Stimulated activated CD4-positive, alpha-beta T cell treated with anti-CD3 and anti-CD28 coated beads, Interleukin-4, amount 100 ng/mL, for 48 hours (primary cell): ENCODE results near the gene ATP6V1G2.
"Not testable (repeated sequence)": the region's sequence is repeated elsewhere in the genome, so short reads cannot be mapped to it uniquely, and the experiment has no call there.

Experiments used
- DNase-seq, 2 donors: peaks; one replicate each; pipeline ENCODE4 v3.0.0-alpha.2; 2020; ENCODE audit warnings: low read depth in 2 of 2

ATP6V1G2 gene

DNA sequence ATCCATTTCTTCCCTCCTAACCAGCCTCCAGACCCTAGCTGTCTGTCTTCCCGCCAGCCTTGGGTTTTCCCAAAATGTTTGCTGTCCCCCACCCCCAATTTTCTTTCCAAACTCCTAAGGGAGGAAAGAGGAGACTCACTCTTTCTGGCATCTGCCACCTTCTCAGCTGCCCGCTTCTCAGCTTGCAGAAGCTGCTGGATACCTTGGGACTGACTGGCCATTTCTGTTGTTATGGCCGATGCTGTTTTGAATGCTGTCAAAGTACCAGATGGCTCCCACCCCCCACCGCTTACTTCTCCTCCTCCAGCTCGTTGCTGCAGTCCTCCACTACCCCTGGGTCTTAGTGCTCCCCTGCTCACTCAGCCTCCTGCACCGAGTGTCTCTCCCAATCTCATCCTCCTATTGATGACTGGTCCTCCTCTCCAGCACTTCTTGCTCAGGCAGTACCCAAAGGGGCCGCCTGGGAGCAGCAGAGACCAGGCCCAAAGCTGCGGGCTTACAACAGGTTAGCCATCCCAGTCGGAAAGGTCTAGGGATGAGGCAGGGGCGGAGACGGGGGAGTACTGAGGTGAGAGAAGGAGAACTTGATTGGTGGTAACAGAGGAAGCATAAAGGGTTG, at the start of gene ATP6V1G2:
TSS of gene ATP6V1G2 (minus strand) at position 270 of the 619 bp plus-strand sequence. CDS start at position 221, 49 bp downstream.
- peak; percentile 86 to 87 for DNase-seq

DNA sequence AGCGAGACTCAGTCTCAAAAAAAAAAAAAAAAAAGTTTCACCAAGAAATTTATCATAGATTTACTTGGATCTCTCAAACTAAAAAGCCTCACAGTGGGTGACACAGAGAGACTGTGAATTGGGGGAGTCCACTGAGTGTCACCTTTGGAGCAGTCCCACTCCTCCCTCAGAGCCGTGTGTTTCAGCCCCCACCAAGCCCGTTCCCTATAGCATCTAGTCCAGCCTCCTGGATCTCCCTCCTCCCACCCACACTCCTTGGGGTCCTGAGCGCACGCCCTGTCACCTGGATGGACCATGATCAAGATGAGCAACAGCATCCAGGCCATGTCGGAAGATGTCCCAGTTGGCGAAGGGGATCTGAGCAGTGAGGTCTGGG, 46.0 kb upstream of the ATP6V1G2 start:
- no peak for DNase-seq

DNA sequence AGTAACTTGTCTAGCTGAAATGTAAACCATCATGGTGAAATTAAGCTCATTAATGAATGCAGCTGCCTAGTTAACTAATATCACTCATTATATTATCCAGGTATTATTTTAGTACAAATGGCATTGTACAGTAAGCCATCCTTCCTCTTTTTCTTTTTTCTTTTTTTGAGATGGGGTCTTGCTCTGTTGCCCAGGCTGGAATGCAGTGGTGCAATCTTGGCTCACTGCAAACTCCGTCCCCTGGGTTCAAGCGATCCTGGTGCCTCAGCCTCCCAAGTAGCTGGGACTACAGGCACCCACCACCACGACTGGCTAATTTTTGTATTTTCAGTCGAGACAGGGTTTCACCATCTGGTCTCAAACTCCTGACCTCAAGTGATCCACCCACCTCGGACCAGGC, 44.3 kb upstream of the ATP6V1G2 start:
- not testable (repeated sequence) for DNase-seq

DNA sequence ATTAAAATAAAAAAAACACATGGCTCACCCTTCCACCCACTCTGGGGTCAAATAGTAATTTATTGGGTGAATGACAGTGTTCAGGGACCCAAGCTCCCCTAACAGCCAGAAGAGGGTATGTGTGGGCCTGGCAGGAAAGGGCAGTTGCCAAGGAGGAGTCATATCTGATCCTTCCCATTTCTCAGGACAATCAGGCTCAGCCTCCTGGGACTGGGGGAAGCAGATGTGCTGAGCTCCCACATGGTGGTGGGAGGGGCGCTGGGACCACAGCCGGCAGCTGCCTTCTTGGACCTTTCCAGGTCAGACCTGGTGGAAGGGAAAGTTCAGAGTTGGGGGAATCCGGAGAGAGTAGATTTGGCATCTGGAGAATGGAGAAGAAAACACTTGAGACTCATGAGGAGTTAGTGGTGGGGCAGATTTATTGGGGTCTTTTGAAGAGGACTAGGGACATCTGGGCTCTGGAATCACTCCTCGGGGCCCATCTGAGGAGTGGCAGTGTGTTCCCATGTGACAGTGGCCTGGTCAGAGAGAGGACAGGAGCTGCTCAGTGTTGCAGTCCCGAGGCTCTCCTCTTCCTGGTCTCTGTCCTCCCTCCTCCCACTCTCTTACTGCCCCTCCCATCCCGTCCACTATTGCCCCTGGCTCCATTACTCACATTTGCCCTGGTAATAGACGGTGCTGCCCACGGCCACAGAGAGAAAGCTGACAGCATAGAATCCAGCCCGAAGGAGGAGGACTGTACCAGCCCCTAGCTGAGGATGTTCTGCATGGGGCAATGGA, 42.7 kb upstream of the ATP6V1G2 start:
- no peak for DNase-seq

DNA sequence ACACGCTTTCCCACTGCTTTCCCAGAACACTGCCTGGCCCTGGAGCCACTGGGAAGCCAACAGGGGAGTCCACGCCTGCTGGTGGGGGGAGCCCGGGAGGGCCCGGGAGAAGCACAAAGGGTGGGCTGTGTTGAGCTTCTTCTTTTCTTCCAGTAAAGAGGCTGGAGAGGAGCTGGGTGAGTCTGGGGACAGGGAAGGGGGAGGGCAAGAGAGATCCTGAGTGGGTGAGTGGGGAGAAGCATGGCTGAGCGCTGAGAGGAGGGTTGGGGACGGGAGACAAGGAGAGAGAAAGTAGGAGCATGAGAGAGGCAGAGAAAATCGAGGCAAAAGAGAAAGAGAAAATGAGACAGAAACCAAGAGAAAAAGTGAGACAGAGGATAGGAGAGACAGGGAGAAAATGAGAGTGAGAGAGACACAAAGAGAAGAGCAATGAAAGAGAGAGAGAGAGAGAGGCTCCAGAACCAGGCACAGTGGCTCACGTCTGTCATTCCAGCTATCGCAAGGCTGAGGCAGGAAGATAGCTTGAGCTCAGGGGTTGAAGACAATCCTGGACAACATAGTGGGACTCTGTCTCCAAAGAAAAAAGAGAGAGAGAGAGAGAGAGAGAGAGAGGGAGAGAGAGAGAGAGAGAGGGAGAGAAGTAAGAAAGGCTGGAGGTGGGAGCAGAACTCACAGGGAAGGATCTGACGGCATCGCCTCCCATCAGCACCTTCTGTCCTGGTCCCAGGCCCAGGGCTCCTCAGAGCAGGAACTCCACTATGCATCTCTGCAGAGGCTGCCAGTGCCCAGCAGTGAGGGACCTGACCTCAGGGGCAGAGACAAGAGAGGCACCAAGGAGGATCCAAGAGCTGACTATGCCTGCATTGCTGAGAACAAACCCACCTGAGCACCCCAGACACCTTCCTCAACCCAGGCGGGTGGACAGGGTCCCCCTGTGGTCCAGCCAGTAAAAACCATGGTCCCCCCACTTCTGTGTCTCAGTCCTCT, 41.7 kb upstream of the ATP6V1G2 start:
- no peak for DNase-seq

DNA sequence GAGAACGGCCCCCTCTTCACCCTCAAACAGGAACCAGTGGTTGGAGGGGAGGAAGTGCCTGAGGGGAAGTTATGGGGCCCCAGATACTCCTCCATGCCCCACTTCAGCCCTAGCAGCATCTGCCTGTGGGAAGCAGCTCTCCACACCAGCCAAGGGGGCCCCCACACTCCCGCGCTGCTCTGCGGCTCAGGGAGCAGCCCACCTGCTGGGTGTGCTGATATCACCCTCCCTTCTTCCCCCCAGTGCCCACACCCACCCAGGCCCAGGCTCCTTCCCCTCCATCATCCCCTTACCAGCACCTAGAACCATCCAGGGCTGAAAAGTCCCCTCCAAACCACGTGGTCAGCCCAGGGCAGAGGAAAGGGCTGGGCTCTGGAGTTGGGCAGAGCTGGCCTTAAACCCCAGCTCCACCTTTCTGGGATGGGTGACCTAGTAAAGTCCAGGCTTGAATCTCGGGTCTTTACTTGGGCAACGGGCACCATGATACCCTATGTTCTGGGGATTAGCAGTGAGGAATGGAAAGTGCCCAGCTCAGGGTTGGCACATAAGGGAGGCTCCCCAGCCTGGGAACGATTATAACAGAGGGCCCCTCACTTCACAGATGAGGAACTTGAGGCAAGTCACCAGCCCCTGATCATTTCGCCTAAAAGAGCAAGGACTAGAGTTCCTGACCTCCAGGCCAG, 40.3 kb upstream of the ATP6V1G2 start:
- no peak for DNase-seq

DNA sequence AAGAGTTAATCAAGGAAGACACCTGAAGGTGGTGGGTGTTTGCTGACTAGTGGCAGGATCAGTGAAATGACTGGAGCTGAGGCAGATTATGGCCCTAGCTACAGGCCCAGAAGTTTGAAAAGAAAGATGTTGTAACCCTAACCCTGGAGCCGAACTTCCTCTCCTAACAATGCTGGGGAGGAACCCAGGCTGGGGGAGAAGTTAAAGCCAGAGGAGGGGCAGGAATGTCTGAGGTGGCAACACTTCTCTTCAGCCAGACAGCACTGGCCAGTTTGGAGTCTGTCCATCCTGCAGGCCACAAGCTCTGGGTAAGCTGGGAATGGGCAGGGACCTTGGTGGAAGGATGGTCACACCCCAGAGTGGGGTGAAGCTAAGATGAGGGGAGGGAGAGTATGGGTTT, 39.6 kb upstream of the ATP6V1G2 start, which contains the start of gene LST1:
TSS of gene LST1 (plus strand) at position 270 of the 400 bp plus-strand sequence. CDS start 1,023 bp downstream, outside the sequence.
- DNase-seq: no peak

DNA sequence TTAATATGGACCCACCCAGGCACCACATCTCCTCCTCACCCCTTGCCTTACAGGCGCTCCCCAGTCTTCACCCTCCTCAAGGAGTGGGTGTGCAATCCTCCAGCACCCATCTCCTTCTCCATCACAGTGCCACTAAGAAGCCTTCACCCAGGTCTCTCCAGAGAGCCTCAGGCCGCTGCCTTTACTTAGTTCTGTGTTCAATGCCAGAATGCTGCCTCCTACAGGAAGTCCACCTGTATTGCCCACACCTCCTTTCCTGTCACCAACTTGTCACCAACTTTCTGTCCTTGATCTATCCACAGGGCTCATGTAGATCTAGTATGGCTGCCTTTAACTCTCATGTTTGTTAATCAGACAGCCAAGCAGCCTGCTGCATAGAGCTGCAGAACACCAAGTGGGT, 39.1 kb upstream of the ATP6V1G2 start:
- DNase-seq: no peak

DNA sequence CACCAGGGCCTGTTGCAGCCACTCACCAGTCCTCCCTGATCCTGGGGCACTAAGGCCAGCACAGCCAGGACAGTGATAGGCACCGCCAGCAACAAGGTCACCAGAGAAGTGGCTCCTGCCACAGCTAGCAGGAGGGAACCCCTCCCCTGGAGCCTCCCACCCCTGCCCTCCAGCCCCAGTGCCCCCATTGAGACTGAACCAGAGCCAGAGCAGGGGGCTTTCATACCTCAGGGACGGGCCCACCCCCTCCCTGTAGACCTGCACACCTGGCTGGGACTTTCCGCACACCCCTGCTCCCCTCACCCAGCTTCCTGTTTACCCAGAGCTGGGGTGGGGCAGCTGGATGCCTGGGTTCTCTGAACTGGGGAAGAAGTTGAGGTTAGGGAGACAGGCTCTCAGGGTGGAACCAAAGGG, 35.8 kb upstream of the ATP6V1G2 start, which contains the start of gene LTB:
TSS of gene LTB (minus strand) at position 195 of the 414 bp plus-strand sequence. CDS start at position 188, 7 bp downstream.
- no peak for DNase-seq

DNA sequence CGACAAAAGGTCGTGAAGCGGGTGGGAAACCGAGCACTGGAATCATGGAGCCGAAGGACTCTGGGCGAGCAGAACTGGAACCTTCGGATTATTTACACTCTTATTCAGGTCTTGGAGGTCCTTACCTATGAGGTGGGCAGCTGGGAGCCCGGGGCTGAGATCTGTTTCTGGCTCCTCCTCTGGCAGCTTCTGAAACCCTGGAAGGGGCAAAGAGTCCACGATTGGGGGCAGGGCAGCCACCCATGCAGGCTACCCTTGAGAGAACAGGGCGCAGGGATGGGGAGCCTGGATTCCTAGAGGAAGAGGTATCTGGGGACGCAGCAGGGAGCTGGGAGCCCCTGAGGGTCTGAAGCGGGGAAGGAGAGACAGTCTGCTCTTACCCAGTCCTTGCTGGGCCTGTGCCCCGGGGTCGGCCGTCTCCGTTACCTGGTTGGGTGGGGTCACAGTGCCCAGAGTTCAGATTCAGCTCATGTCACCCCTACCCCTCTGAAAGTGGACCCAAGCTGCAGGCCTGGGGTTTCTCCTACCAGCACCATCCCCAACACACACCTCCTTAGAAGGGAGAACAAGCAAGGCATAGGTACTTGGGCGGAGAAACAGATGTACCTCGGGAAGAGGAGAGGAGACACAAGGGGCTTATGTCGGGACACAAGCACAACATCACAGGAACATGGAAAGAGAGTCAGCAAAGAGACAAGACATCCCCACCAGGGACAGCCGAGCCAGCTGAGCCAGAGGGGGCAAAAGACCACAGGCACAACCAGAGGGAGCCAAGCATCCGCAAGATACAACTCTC, 35.2 kb upstream of the ATP6V1G2 start:
- no peak for DNase-seq

DNA sequence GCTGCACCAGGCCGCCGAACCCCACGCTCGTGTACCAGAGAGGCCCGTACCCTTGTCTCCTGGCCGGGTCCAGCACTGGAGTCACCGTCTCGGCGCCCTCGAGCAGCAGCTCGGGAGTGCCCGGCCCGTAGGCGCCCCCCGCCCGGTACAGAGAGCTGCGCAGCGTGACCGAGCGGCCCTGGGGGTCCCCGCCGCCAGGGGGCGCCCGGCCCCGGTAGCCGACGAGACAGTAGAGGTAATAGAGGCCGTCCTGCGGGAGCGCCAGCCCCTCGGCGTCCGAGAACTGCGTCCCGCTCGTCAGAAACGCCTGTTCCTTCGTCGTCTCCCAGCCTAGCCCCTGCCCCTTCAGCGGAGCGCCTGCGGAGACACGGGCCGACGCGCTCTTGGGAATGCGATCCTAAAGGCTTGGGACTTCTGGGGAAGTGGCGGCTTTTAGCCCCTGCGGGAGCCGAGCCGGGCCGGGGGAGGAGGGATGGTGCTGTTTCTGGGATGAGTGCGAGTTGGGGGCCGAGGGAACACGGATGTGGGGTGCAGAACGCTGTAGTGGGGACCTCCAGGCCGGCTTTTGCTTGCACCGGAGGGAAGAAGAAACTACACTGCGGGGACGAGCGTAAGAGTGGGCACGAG, 34.5 kb upstream of the ATP6V1G2 start:
- peak; percentile 85 to 87 for DNase-seq

DNA sequence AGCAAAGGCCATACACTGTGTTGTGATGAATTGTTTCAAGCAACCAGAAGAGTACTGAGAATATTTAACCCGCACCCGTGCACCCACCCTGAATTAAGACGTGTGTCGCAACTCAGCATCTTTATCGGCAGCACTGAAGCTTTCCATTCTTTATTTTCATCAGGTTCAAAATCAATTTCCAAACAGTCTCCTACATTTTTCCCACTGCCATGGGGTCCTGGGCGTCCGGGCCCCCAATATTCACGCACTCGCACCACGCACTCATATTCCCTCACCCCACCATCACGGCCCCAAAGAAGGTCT, 34.0 kb upstream of the ATP6V1G2 start:
- no peak for DNase-seq

DNA sequence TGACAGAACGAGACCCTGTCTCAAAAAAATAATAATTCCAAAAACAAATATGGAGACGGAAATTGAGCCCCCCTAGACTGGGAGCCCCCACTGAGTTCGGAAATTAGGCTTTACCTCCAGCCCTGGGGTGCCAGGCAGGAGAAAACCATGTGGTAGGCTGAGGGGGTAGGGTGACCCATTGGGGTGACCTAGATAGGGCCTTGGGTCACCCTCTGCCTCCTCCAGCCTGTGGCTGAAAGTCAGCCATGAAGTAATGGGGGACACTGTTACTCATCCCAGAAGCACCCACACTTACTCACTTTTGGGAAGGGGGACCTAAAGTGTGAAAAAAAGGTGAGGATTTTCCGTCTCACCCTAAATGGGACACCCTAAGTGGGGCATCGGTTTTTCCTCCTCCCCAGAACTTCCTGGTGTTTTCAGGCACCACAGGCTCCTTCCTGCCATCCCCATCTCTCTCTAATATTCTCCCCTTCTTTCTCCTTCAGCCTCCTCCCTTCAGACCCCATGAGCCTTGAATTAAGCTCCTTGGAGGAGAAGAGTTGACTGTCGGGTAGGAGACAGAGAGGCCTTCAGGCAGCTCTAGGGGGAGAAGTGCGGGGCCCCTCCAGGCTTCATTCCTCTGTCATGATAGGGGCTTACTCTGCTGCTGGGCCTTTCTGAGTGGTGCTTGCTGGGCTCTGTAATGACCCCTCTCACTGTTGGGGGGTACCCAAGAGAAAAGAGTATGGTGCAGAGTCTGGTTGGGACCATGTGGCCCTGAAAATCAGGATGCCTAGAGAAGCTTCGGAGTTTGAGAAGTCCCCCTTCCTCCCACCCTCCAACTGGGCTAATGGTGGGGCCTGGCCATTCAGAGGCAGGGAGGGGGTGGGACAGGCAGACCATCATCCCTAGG, 33.4 kb upstream of the ATP6V1G2 start:
- DNase-seq: no peak

DNA sequence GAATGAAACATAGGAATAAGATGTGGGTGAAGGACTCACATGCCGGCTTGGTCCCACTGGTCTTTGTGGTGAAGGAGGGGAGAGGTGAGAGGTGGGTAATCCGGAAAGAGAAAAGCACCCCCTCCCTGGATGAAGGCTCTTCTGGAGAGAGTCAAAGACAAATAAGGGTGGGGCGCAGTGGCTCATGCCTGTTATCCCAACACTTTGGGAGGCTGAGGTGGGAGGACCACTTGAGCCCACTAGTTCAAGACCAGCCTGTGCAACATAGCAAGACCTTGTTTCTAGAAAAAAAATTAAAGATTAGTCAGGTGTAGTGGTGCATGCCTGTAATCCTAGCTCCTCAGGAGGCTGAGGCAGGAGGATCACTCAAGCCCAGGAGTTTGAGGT, 32.7 kb upstream of the ATP6V1G2 start:
- DNase-seq: no peak

DNA sequence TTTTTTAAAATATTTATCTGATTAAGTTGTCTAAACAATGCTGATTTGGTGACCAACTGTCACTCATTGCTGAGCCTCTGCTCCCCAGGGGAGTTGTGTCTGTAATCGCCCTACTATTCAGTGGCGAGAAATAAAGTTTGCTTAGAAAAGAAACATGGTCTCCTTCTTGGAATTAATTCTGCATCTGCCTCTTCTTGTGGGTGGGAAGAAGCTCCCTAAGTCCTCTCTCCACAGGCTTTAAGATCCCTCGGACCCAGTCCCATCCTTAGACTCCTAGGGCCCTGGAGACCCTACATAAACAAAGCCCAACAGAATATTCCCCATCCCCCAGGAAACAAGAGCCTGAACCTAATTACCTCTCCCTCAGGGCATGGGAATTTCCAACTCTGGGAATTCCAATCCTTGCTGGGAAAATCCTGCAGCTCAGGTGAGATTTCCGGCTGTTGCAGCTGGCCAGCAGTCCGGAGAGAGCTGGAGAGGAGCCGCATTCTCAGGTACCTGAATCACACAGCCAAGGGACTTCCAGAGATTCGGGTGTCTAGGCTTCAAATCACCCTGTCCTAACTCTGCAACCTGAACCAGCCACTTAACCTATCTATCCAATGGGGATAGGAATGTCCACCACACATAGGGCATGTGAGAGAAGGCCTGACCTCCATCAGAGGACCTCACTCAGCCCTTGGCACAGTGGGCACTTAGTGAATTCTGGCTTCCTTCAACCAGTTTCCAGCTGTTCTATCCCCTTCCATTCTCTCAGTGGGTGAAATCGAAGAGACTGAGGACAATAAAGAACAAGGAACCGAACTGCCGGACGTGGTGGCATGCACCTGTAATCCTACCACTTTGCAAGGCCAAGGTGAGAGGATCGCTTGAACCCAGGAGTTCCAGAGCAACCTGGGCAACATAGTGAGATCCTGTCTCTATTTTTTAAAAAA, 32.0 kb upstream of the ATP6V1G2 start:
- DNase-seq: no peak

DNA sequence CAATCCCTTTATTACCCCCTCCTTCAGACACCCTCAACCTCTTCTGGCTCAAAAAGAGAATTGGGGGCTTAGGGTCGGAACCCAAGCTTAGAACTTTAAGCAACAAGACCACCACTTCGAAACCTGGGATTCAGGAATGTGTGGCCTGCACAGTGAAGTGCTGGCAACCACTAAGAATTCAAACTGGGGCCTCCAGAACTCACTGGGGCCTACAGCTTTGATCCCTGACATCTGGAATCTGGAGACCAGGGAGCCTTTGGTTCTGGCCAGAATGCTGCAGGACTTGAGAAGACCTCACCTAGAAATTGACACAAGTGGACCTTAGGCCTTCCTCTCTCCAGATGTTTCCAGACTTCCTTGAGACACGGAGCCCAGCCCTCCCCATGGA, 31.2 kb upstream of the ATP6V1G2 start:
- DNase-seq: no peak

DNA sequence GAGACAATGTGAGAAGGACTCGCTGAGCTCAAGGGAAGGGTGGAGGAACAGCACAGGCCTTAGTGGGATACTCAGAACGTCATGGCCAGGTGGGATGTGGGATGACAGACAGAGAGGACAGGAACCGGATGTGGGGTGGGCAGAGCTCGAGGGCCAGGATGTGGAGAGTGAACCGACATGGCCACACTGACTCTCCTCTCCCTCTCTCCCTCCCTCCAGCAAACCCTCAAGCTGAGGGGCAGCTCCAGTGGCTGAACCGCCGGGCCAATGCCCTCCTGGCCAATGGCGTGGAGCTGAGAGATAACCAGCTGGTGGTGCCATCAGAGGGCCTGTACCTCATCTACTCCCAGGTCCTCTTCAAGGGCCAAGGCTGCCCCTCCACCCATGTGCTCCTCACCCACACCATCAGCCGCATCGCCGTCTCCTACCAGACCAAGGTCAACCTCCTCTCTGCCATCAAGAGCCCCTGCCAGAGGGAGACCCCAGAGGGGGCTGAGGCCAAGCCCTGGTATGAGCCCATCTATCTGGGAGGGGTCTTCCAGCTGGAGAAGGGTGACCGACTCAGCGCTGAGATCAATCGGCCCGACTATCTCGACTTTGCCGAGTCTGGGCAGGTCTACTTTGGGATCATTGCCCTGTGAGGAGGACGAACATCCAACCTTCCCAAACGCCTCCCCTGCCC, 30.6 kb upstream of the ATP6V1G2 start:
- DNase-seq: no peak
